GM10248 (cell line): ENCODE results near the gene MYH16.

ENCODE experiments used
- CTCF ChIA-PET: fragments of 300-600 bp; sonication (Branson Sonifier 250); formaldehyde crosslinking; extraction: SDS; loops from one replicate; lab custom pipeline; 2021; ENCODE audit warnings: antibody characterized with exemption; lab: Yijun Ruan, JAX
- POLR2A ChIA-PET: fragments of 350-650 bp; sonication (Branson Sonifier 250); formaldehyde crosslinking; extraction: SDS; loops from one replicate; lab custom pipeline; 2020; ENCODE audit warnings: antibody characterized with exemption; lab: Yijun Ruan, JAX
- DNase-seq: peaks from one replicate; pipeline ENCODE4 v3.0.0; 2012; ENCODE audit errors: extremely low spot score
- TF ChIP-seq, protein P1 (sequence below): IDR thresholded peaks from 2 replicates; pipeline ENCODE4 v1.5.1; 2012; ENCODE audit warnings: mild to moderate bottlenecking, low read depth; ENCODE audit errors: extremely low read depth, missing control alignments, control extremely low read depth

Gene MYH16

DNA sequence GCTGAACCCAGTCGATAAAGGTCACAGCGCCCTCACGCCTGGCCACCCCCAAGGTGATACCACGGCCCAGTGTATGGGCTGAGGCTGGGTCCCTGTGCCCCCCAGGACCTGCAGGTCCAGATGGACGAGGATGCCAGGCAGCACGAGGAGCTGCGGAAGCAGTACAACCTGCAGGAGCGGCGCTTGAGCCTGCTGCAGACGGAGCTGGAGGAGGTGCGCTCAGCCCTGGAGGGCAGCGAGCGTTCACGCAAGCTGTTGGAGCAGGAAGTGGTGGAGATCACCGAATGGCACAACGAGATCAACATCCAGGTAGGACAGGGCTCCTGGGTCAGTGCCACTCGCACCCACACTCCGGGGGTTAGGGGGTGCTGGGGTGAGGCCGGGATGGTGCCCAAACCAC, 28.9 kb downstream of the MYH16 start:
- DNase-seq, result no peak
- TF ChIP-seq, protein P1, sequence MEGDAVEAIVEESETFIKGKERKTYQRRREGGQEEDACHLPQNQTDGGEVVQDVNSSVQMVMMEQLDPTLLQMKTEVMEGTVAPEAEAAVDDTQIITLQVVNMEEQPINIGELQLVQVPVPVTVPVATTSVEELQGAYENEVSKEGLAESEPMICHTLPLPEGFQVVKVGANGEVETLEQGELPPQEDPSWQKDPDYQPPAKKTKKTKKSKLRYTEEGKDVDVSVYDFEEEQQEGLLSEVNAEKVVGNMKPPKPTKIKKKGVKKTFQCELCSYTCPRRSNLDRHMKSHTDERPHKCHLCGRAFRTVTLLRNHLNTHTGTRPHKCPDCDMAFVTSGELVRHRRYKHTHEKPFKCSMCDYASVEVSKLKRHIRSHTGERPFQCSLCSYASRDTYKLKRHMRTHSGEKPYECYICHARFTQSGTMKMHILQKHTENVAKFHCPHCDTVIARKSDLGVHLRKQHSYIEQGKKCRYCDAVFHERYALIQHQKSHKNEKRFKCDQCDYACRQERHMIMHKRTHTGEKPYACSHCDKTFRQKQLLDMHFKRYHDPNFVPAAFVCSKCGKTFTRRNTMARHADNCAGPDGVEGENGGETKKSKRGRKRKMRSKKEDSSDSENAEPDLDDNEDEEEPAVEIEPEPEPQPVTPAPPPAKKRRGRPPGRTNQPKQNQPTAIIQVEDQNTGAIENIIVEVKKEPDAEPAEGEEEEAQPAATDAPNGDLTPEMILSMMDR, result no peak
- ChIA-PET POLR2A (no interaction called here), CTCF (interaction anchor here (1.0 kb wide), 1 partner anchor 9 kb away, joined by 3 read pairs; no protein-coding TSS in a partner anchor)

DNA sequence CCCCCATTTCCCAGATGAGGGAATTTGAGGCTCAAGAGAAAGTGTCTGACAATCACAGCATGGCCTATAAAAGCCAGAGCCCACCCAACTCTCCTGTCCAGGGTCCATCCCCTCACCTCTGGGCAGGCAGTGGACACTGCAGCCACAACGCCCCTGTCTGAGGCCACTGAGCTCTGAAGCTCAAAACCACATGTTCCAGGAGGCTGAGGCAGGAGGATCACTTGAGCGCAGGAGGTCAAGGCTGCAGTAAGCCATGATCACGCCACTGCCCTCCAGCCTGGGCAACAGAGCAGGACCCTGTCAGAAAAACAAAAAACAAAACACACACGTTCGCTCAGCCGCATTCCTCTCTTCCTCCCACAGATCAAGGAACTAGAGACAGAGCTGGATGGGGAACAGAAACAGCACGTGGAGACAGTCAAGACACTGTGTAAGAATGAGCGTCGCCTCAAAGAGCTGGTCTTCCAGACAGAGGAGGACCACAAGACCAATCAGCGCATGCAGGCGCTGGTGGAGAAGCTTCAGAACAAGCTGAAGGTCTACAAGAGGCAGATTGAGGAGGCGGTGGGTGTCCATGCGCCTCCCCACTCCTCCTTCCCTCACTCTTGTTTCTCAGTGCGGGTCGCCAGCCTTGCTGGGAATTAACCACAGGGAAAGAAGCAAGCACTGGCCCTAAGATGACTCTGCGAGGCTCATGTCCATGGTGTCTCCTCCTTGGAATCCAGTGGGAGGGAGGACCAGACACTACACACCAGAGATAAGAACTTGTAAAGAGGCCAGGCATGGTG, 33.0 kb downstream of the MYH16 start:
- DNase-seq, result no peak
- POLR2A ChIA-PET, result interaction anchor here (0.6 kb wide), 1 partner anchor 13 kb away, joined by 3 read pairs; no protein-coding TSS in a partner anchor
- CTCF ChIA-PET, result interaction anchor here (1.6 kb wide), 1 partner anchor 8 kb away, joined by 9 read pairs; no protein-coding TSS in a partner anchor
- TF ChIP-seq, protein P1, result no peak

DNA sequence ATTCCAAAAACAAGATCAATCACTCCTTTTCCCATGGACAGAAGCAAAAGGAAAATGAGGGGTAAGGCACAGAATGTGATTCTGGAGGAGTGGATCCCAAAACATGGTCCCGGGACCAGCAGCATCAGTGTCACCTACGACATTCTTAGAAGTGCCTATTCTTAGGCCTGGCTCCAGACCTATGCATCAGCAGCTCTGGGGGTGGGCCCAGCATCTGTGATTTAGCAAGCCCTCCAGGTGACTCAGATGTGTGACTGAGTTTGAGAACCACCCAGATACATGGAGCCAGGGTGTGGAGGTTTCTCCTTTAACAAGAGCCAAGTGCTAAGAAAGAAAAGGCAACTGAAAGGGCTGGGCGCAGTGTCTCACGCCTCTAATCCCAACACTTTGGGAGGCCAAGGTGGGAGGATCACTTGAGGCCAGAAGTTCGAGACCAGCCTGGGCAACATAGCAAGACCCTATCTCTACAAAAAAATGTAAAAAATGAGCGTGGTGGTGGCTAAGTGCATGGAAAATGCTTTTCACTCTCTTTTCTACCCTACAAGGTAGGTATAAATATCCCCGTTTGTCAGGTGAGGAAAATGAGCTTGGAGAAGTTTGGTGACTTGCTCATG, 35.9 kb downstream of the MYH16 start:
- CTCF ChIA-PET, result no interaction called here
- TF ChIP-seq, protein P1, result no peak
- POLR2A ChIA-PET, result no interaction called here
- no peak for DNase-seq

- TF ChIP-seq, protein P1, result no peak
- POLR2A ChIA-PET, result no interaction called here
- DNase-seq, result no peak
- CTCF ChIA-PET, result no interaction called here
These were observed 36.5 kb downstream of the MYH16 start for GRCh38 chr7:99309111-99309510.

DNA sequence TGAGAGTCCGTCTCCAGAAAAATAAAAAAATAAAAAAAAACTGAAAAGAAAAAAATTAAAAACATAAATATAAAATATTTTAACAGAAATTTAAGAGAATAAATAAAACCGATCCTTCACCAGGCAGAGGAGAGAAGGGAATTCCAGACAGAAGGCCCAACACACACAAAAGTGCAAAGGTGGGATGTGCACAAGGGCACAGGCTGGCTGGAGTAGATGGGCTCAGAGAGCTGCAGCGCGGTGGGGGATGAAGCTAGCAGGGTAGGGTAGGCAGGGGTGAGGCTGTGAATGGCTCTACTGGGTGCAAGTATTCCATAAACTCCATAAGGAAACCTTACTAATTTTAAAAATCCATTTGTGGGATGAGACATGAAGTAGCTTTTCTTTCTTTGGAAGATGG, 37.4 kb downstream of the MYH16 start:
- TF ChIP-seq, protein P1, result no peak
- no peak for DNase-seq
- ChIA-PET CTCF (interaction anchor here (0.8 to 2.5 kb wide), 6 partner anchors 8 to 279 kb away, joined by 3 to 12 read pairs (median 4); no protein-coding TSS in a partner anchor), POLR2A (interaction anchor here (0.5 kb wide), 1 partner anchor 1361 kb away, joined by 3 read pairs; no protein-coding TSS in a partner anchor)

GRCh38 chr7:99311702-99312101, 39.1 kb downstream of the MYH16 start:
- TF ChIP-seq, protein P1, result no peak
- no peak for DNase-seq
- ChIA-PET CTCF (interaction anchor here (1.0 to 2.5 kb wide), 9 partner anchors 9 to 275 kb away, joined by 3 to 12 read pairs (median 4); no protein-coding TSS in a partner anchor), POLR2A (no interaction called here)
